ENCODE data around the gene BAIAP2L1. TPM values are rescaled to one million over a fixed set of nuclear protein-coding genes. Genes with fewer than 3 reads are reported as not detected.

BAIAP2L1 gene
- total and polyA plus RNA-seq, 12 donors: 0.53 to 5.8 (median 1.8) TPM

GRCh38 chr7:98359395-98359794 is 41.5 kb downstream of the BAIAP2L1 start:
- intact Hi-C loops (cut with DNase I): loop anchor here in 1 of 10 donors (1.0 kb wide), 1 partner anchor 33 kb away; no protein-coding TSS in a partner anchor
- Histone ChIP-seq H3K9me3 (no peaks in the 10 kb centered on the region), H3K4me3 (no peak overlapping the region), H3K27ac (no peak overlapping the region), H3K4me1 (peaks cover 0 to 18% (median 7%) of the 10 kb centered on the region in 9 donors), H3K27me3 (no peaks in the 10 kb centered on the region), H3K36me3 (no peaks in the 10 kb centered on the region)
- peak in 3 of 8 donors; percentile 33 to 54 (median 33) for ATAC-seq
- 86% methylated on average over 13 of the region's 13 CpGs for WGBS, 2 donors
- no peak for DNase-seq
- TF ChIP-seq CTCF (IDR thresholded peaks at IDR 0.05): no peak

GRCh38 chr7:98358706-98359105 is 42.2 kb downstream of the BAIAP2L1 start:
- H3K27ac ChIP-seq: no peak overlapping the region
- intact Hi-C loops (cut with DNase I): loop anchor here in 1 of 10 donors (1.0 kb wide), 1 partner anchor 32 kb away; no protein-coding TSS in a partner anchor
- no peaks in the 10 kb centered on the region for H3K27me3 ChIP-seq
- ATAC-seq (no peak), DNase-seq (no peak)
- WGBS, 2 donors: 89 to 91% methylated on average over 6 of the region's 6 CpGs
- no peaks in the 10 kb centered on the region for H3K9me3 ChIP-seq
- H3K4me1 ChIP-seq: peaks cover 0 to 24% (median 7%) of the 10 kb centered on the region in 9 donors
- TF ChIP-seq CTCF (IDR thresholded peaks at IDR 0.05): no peak
- H3K36me3 ChIP-seq: no peaks in the 10 kb centered on the region
- no peak overlapping the region for H3K4me3 ChIP-seq

GRCh38 chr7:98357751-98358161 is 43.1 kb downstream of the BAIAP2L1 start:
- intact Hi-C loops (cut with DNase I): no loop called here
- Histone ChIP-seq H3K4me3 (no peak overlapping the region), H3K36me3 (no peaks in the 10 kb centered on the region), H3K27ac (no peak overlapping the region), H3K4me1 (peaks cover 0 to 25% (median 7%) of the 10 kb centered on the region in 9 donors), H3K27me3 (no peaks in the 10 kb centered on the region), H3K9me3 (no peaks in the 10 kb centered on the region)
- ATAC-seq: peak in 1 of 8 donors; percentile 65
- TF ChIP-seq CTCF (IDR thresholded peaks at IDR 0.05): no peak
- no peak for DNase-seq
- WGBS, 2 donors: 64 to 65% methylated on average over 7 of the region's 7 CpGs

GRCh38 chr7:98355250-98355538 is 45.7 kb downstream of the BAIAP2L1 start:
- intact Hi-C loops (cut with DNase I): no loop called here
- ATAC-seq (no peak), DNase-seq (no peak)
- H3K4me3 ChIP-seq: no peak overlapping the region
- 90 to 94% methylated on average over 6 of the region's 6 CpGs for WGBS, 2 donors
- TF ChIP-seq CTCF (IDR thresholded peaks at IDR 0.05): no peak
- H3K4me1 ChIP-seq: peaks cover 0 to 17% (median 3%) of the 10 kb centered on the region in 9 donors
- no peak overlapping the region for H3K27ac ChIP-seq
- no peaks in the 10 kb centered on the region for H3K27me3 ChIP-seq
- H3K9me3 ChIP-seq: peaks cover 0 to 5% (median 0%) of the 10 kb centered on the region in 11 donors
- H3K36me3 ChIP-seq: no peaks in the 10 kb centered on the region

Measured in heart right ventricle (tissue), 16 donors.